GM13977 (cell line): ENCODE data around the gene PXDN.

Experiments
- DNase-seq: peaks from one replicate; pipeline ENCODE4 v3.0.0; 2012; ENCODE audit warnings: low spot score
- CTCF ChIP-seq: IDR thresholded peaks from 2 replicates; pipeline ENCODE4 v1.5.1; 2012; ENCODE audit warnings: mild to moderate bottlenecking, control low read depth; ENCODE audit not compliant: insufficient read depth; ENCODE audit errors: extremely low read depth, missing control alignments
- in situ Hi-C: fragments of 300-500 bp; cut with MboI; formaldehyde crosslinking; loops from one replicate; pipeline ENCODE4 v1.12.0; 2022; ENCODE audit warnings: low sequenced_read_pairs, low pct_unique_long_range_greater_than_20kb, mixed read lengths, inconsistent platforms; ENCODE audit not compliant: unreplicated experiment

PXDN gene

DNA sequence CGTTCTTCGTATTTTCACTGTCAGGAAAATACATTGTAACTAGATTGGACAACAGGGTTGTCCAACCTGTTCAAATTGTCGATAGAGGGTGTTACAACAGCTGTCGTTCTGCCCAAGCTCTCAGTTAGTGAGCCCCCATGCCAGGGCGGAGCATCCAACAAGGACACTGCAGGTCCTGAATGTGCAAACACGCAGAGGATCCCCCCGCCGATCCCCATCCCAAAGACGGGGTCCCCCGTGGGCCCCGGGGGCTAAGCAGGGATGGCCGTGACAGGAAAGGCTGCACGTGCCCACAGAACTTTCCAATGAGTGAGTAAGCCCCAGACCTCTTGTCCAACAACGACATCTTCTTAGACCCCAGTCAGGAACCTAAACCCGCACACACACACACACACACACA lies 140.8 kb downstream of the PXDN start:
- no peak for DNase-seq
- TF ChIP-seq CTCF: no peak
- in situ Hi-C loops: no loop called here

- DNase-seq: no peak
- no peak for TF ChIP-seq CTCF
- in situ Hi-C loops: no loop called here
These were observed 141.3 kb downstream of the PXDN start for GRCh38 chr2:1603059-1603458.

DNA sequence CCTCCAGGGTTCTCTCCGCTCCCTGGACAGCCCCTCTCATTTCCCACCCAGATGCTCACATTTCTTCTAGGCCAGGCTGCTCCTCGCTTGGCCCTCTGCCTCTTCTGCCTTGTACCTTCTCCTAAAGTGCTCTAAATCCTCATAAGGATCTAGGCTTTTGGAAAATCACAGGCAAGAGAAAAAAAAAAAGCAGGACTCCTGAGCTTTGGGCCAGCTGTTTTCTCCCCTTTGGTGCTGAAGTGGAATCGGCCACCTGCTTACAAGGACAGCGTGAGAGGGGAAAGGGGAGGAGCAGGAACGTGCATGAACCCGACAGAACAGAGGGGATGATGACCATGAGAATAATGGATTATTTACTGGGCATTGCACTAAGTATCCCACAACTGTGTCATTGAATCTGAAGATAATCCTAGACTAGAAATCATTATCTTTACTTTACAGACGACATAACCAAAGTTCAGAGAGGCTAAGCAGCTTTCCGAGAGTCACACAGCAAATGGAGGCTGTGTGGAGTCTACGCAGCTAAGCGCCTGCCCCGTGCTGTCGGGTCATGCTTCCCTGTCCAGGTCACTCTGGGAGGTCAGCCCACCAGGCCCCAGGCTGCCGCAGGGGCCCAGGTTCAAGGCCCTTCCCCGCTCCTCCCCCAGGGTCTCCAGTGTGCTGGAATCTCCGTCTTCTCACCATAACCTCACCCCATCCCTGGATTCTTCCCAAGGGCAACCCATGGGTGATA lies 141.9 kb downstream of the PXDN start:
- in situ Hi-C loops: no loop called here
- no peak for DNase-seq
- TF ChIP-seq CTCF: no peak

DNA sequence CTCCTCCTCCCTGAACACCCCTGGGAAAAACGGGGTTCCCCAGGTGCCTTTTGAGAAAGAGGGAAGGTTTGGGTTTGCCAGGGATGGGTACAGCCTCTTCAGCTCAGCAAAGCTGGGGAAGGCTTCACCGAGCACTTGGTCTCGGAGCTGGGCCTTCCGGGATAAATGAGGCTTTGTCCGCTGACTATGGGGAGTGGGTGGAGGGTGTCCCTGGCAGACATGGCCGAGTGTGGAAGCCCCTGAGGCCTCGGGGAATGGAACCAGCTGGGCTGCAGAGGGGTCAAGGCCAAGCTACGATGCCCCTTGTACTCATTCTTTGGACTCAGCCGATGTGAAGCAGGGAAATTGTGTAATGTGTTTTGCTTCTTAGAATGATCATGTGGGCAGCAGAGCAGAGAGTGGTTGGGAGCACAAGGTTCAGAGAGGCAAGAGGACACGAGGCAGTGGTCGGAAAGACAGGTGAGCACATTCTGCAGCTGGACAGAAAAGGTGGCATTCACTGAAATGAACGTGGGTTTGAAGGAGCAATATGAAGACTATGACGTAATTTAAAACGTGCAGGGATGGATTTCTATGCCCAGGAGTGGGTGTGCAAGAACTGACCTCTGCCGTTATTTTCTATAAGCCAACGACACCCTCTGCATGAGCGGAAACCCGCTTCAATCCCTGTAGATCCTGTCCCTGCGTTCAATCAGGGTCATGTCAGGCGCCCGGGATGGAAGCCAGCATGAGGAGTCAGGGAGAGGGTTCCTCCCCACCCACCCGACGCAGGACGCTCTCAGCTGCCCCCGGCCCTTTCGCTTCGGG lies 142.6 kb downstream of the PXDN start:
- in situ Hi-C loops: no loop called here
- no peak for TF ChIP-seq CTCF

DNA sequence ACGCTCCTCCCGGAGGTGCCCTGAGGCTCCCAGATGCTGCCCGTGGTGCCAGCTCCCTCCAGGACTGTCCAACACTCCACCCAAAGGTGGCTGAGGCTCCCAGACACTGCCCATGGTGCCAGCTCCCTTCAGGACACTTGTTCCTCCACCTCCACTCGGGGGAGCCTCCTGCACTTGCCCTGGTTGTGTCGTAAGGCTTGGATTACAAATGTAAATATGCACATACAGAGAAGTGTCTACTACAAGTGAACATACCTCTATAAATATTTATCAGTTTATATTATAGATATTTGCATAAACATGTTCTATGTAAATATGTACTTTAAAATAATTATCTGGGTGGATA lies 143.3 kb downstream of the PXDN start:
- in situ Hi-C loops: no loop called here
- no peak for TF ChIP-seq CTCF
- no peak for DNase-seq

More for the DNA sequence above, 142.6 kb downstream of the PXDN start:
- DNase-seq: no peak

DNA sequence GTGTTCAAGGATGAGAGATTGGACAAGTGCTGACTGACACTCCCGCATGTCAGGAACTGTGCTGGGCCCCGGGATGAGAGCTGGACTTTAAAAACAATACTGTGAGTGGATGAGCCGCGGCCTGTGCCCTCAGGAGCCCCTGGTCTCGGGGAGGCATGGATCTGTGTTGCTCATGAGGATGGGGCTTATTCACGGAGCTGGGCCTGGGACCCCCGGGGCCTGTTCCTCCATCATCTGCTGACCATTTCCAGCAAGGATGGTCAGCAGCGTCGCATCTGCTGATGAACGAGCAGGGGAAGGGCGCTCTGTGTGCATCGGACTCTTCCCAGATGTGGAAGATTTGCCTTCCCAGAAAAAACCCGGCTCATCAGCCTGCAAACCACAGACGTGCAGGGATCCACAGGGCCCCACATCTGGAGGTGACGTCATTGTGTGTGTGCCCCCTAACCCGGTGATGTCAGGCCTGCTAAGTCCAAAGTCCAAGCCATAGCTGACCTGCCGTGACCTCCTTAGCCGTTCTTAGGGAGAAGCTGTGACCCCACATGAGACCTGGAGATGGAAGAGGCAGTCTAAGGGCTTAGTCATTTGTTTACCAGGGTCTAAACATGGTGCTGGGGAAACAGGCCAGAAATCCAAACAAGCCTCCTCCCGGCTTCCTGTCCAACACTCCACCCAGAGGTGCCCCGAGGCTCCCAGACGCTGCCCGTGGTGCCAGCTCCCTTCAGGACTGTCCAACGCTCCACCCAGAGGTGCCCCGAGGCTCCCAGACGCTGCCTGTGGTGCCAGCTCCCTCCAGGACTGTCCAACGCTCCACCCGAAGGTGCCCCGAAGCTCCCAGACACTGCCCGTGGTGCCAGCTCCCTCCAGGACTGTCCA lies 143.9 kb downstream of the PXDN start:
- in situ Hi-C loops: no loop called here
- no peak for TF ChIP-seq CTCF
- no peak for DNase-seq
